OCI-LY1 (cell line): Measurements from ENCODE around the gene GALNT1.

Experiments
- EZH2 ChIP-seq: fragments of 200-600 bp; sonication (generic), shearing (Covaris generic); IDR thresholded peaks from 2 replicates; pipeline ENCODE4 v1.8.0; 2017; ENCODE audit warnings: borderline replicate concordance, mixed run types, mild to moderate bottlenecking, antibody characterized with exemption, low read length, moderate library complexity, mixed read lengths
- TF ChIP-seq, protein P1 (sequence below): fragments of 200-600 bp; sonication (generic), shearing (Covaris generic); IDR thresholded peaks from 2 replicates; pipeline ENCODE4 v1.5.1; 2017; ENCODE audit warnings: mild to moderate bottlenecking, antibody characterized with exemption, low read length, moderate library complexity, mixed read lengths

DNA sequence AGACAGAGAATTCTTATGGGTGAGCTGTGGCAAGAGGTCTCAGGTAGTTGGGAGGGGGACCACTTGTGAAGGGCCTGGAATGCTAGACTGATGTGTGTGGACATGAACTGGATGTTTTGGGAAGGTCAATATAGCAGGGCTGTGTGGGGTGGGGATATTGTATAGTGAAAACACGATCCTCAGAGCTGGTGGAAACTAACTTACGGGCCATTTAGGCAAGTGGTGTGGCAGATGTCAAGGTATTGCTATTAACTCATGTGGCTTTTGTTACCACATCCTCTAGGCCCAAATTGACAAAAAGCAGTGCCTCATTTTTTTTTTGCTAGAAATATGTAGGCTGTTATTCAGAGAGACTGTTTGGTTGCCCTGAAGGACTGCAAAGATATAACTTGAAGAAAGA, 8.0 kb upstream of the GALNT1 start:
- TF ChIP-seq, protein P1, sequence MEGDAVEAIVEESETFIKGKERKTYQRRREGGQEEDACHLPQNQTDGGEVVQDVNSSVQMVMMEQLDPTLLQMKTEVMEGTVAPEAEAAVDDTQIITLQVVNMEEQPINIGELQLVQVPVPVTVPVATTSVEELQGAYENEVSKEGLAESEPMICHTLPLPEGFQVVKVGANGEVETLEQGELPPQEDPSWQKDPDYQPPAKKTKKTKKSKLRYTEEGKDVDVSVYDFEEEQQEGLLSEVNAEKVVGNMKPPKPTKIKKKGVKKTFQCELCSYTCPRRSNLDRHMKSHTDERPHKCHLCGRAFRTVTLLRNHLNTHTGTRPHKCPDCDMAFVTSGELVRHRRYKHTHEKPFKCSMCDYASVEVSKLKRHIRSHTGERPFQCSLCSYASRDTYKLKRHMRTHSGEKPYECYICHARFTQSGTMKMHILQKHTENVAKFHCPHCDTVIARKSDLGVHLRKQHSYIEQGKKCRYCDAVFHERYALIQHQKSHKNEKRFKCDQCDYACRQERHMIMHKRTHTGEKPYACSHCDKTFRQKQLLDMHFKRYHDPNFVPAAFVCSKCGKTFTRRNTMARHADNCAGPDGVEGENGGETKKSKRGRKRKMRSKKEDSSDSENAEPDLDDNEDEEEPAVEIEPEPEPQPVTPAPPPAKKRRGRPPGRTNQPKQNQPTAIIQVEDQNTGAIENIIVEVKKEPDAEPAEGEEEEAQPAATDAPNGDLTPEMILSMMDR: no peak
- no peak for TF ChIP-seq EZH2
